DND-41 (cell line): ENCODE measurements around the gene PDILT.

Experiments
- ATAC-seq: fragments of 200-7000 bp; cut with Tn5 transposase; 3 replicates; pipeline ENCODE4 v1.9.1; 2021; ENCODE audit warnings: low read depth; ENCODE audit not compliant: insufficient read depth
- DNase-seq: peaks from one replicate; pipeline ENCODE4 v3.0.0-alpha.2; 2020
- H2AFZ ChIP-seq: 2 replicates; pipeline ENCODE4 v1.6.0; 2012; ENCODE audit warnings: low read depth, low read length
- H3K27ac ChIP-seq: 2 replicates; pipeline ENCODE4 v1.5.1; 2012; ENCODE audit warnings: low read length, inconsistent platforms
- H3K27me3 ChIP-seq: fragments of 200-600 bp; sonication (generic); 2 replicates; pipeline ENCODE4 v1.6.0; 2012; ENCODE audit warnings: low read length, mild to moderate bottlenecking, inconsistent platforms; ENCODE audit not compliant: insufficient read depth, poor library complexity
- H3K36me3 ChIP-seq: 2 replicates; pipeline ENCODE4 v1.5.1; 2012; ENCODE audit warnings: low read length, inconsistent platforms; ENCODE audit not compliant: insufficient read depth
- H3K4me1 ChIP-seq: 2 replicates; pipeline ENCODE4 v1.5.1; 2012; ENCODE audit warnings: mild to moderate bottlenecking, low read length; ENCODE audit not compliant: insufficient read depth
- H3K4me2 ChIP-seq: 2 replicates; pipeline ENCODE4 v1.6.0; 2012; ENCODE audit warnings: mild to moderate bottlenecking, moderate library complexity, low read length, inconsistent platforms; ENCODE audit not compliant: insufficient read depth
- H3K4me3 ChIP-seq, 2 experiments: fragments of 200-600 bp in 1 of 2; shearing (Covaris generic) in 1 of 2; 2 replicates each; pipeline ENCODE4 v1.5.1; 2012 to 2016; ENCODE audit warnings: inconsistent platforms in 2 of 2, low read length in 2 of 2, mild to moderate bottlenecking in 2 of 2, low read depth in 1 of 2, moderate library complexity in 1 of 2
- H3K79me2 ChIP-seq: 2 replicates; pipeline ENCODE4 v1.6.0; 2012; ENCODE audit warnings: low read length, inconsistent platforms; ENCODE audit not compliant: insufficient read depth
- H3K9ac ChIP-seq: 2 replicates; pipeline ENCODE4 v1.6.0; 2012; ENCODE audit warnings: low read depth, mild to moderate bottlenecking, inconsistent platforms, low read length, moderate library complexity
- H3K9me3 ChIP-seq: 2 replicates; pipeline ENCODE4 v1.5.1; 2012; ENCODE audit warnings: low read length, moderate library complexity, mild to moderate bottlenecking, inconsistent platforms; ENCODE audit not compliant: insufficient read depth, severe bottlenecking
- H4K20me1 ChIP-seq: 2 replicates; pipeline ENCODE4 v1.6.0; 2012; ENCODE audit warnings: low read length; ENCODE audit not compliant: insufficient read depth
- CTCF ChIP-seq: IDR thresholded peaks from 2 replicates; pipeline ENCODE4 v1.5.1; 2012; ENCODE audit warnings: borderline replicate concordance, low read length, moderate library complexity, mild to moderate bottlenecking; ENCODE audit not compliant: poor library complexity, severe bottlenecking; ENCODE audit errors: extremely low read depth
- EZH2 ChIP-seq: IDR thresholded peaks from 3 replicates; pipeline ENCODE4 v1.6.1; 2012; ENCODE audit warnings: borderline replicate concordance, low read depth, mild to moderate bottlenecking, moderate library complexity, low read length, inconsistent platforms; ENCODE audit not compliant: severe bottlenecking

The PDILT gene

GRCh38 chr16:20349615-20350014 lies 54.9 kb downstream of the PDILT start:
- H3K9me3 ChIP-seq, result no peaks in the 10 kb centered on the region
- no peaks in the 10 kb centered on the region for H3K36me3 ChIP-seq
- no peak overlapping the region for H3K27ac ChIP-seq
- H3K4me1 ChIP-seq, result no peaks in the 10 kb centered on the region
- DNase-seq (no peak), ATAC-seq (no peak)
- no peaks in the 10 kb centered on the region for H4K20me1 ChIP-seq
- no peaks in the 10 kb centered on the region for H3K27me3 ChIP-seq
- H3K4me2 ChIP-seq, result no peak overlapping the region
- H3K4me3 ChIP-seq, result no peak overlapping the region
- H3K79me2 ChIP-seq, result no peaks in the 10 kb centered on the region
- TF ChIP-seq CTCF (no peak), EZH2 (no peak)
- no peak overlapping the region for H3K9ac ChIP-seq
- no peak overlapping the region for H2AFZ ChIP-seq

GRCh38 chr16:20348365-20349185 lies 56.0 kb downstream of the PDILT start:
- Histone ChIP-seq H3K79me2 (no peaks in the 10 kb centered on the region), H3K4me2 (no peak overlapping the region), H3K36me3 (no peaks in the 10 kb centered on the region), H3K9me3 (no peaks in the 10 kb centered on the region), H3K27me3 (no peaks in the 10 kb centered on the region), H3K4me3 (no peak overlapping the region), H3K27ac (no peak overlapping the region), H3K9ac (no peak overlapping the region), H3K4me1 (no peaks in the 10 kb centered on the region), H4K20me1 (no peaks in the 10 kb centered on the region), H2AFZ (no peak overlapping the region)
- ATAC-seq, result no peak
- TF ChIP-seq CTCF (no peak), EZH2 (no peak)
- DNase-seq, result no peak

- no peak for ATAC-seq
- Histone ChIP-seq H3K4me1 (no peaks in the 10 kb centered on the region), H4K20me1 (no peaks in the 10 kb centered on the region), H3K27me3 (no peaks in the 10 kb centered on the region), H3K9me3 (no peaks in the 10 kb centered on the region), H3K79me2 (no peaks in the 10 kb centered on the region), H3K4me2 (no peak overlapping the region), H2AFZ (no peak overlapping the region), H3K36me3 (no peaks in the 10 kb centered on the region), H3K4me3 (no peak overlapping the region), H3K9ac (no peak overlapping the region), H3K27ac (no peak overlapping the region)
- TF ChIP-seq EZH2 (no peak), CTCF (no peak)
- DNase-seq, result no peak
These were observed 56.7 kb downstream of the PDILT start for GRCh38 chr16:20347666-20348364.
